ENCODE results near the gene MCF2L.

Gene MCF2L

GRCh38 chr13:113058129-113058987 lies 89.3 kb downstream of the MCF2L start:
- H3K36me3 ChIP-seq (ENCODE audit: low read length) = no peaks in the 10 kb centered on the region
- H3K79me2 ChIP-seq (ENCODE audit: insufficient read depth, low read length) = no peaks in the 10 kb centered on the region
- H3F3A ChIP-seq (ENCODE audit: insufficient read depth) = no peaks in the 10 kb centered on the region
- no peak overlapping the region for H3K4me3 ChIP-seq (ENCODE audit: insufficient read depth, low read length, poor library complexity, severe bottlenecking)
- H3K27me3 ChIP-seq (ENCODE audit: low read length) = no peaks in the 10 kb centered on the region
- TF ChIP-seq CTCF (IDR thresholded peaks at IDR 0.05; ENCODE audit: insufficient read depth, low read length, poor library complexity, severe bottlenecking) = no peak
- TF ChIP-seq EZH2phosphoT487 (conservative IDR thresholded peaks at IDR 0.05; ENCODE audit: low read length) = no peak
- no peaks in the 10 kb centered on the region for H3K9me2 ChIP-seq (replicated peaks; ENCODE audit: insufficient read depth, low read length)
- no peaks in the 10 kb centered on the region for H4K20me1 ChIP-seq (ENCODE audit: low read depth, low read length)
- no peak overlapping the region for H3K4me2 ChIP-seq (ENCODE audit: low read depth, low read length, poor library complexity, severe bottlenecking)
- H3K9ac ChIP-seq (ENCODE audit: low read length) = no peak overlapping the region
- H2AFZ ChIP-seq (ENCODE audit: low read depth, low read length, severe bottlenecking) = no peak overlapping the region
- no peak overlapping the region for H3K27ac ChIP-seq (ENCODE audit: low read depth, low read length)
- H3K9me3 ChIP-seq (ENCODE audit: insufficient read depth, low read length) = peaks cover 4% of the 10 kb centered on the region; the same call in 1 of the 2 replicates

- Histone ChIP-seq H3F3A (ENCODE audit: insufficient read depth) (no peaks in the 10 kb centered on the region), H3K4me3 (ENCODE audit: insufficient read depth, low read length, poor library complexity, severe bottlenecking) (no peak overlapping the region), H3K9me2 (replicated peaks; ENCODE audit: insufficient read depth, low read length) (no peaks in the 10 kb centered on the region), H3K27me3 (ENCODE audit: low read length) (no peaks in the 10 kb centered on the region), H3K9me3 (ENCODE audit: insufficient read depth, low read length) (peaks cover 4% of the 10 kb centered on the region; the same call in 1 of the 2 replicates), H4K20me1 (ENCODE audit: low read depth, low read length) (no peaks in the 10 kb centered on the region), H3K4me2 (ENCODE audit: low read depth, low read length, poor library complexity, severe bottlenecking) (no peak overlapping the region), H3K27ac (ENCODE audit: low read depth, low read length) (no peak overlapping the region), H3K79me2 (ENCODE audit: insufficient read depth, low read length) (no peaks in the 10 kb centered on the region), H3K9ac (ENCODE audit: low read length) (no peak overlapping the region), H2AFZ (ENCODE audit: low read depth, low read length, severe bottlenecking) (no peak overlapping the region), H3K36me3 (ENCODE audit: low read length) (no peaks in the 10 kb centered on the region)
- no peak for TF ChIP-seq EZH2phosphoT487 (conservative IDR thresholded peaks at IDR 0.05; ENCODE audit: low read length)
- no peak for TF ChIP-seq CTCF (IDR thresholded peaks at IDR 0.05; ENCODE audit: insufficient read depth, low read length, poor library complexity, severe bottlenecking)
Observed at GRCh38 chr13:113058988-113059850, 90.2 kb downstream of the MCF2L start.

- H2AFZ ChIP-seq (ENCODE audit: low read depth, low read length, severe bottlenecking) = no peak overlapping the region
Observed at GRCh38 chr13:113059891-113060290, 90.9 kb downstream of the MCF2L start.

More at GRCh38 chr13:113059891-113060290, 90.9 kb downstream of the MCF2L start:
- no peak overlapping the region for H3K4me2 ChIP-seq (ENCODE audit: low read depth, low read length, poor library complexity, severe bottlenecking)
- H3K27me3 ChIP-seq (ENCODE audit: low read length) = no peaks in the 10 kb centered on the region
- H3K9ac ChIP-seq (ENCODE audit: low read length) = no peak overlapping the region
- no peak for TF ChIP-seq CTCF (IDR thresholded peaks at IDR 0.05; ENCODE audit: insufficient read depth, low read length, poor library complexity, severe bottlenecking)
- no peak for TF ChIP-seq EZH2phosphoT487 (conservative IDR thresholded peaks at IDR 0.05; ENCODE audit: low read length)
- H3K9me3 ChIP-seq (ENCODE audit: insufficient read depth, low read length) = peaks cover 4% of the 10 kb centered on the region; the same call in 1 of the 2 replicates
- no peak overlapping the region for H3K4me3 ChIP-seq (ENCODE audit: insufficient read depth, low read length, poor library complexity, severe bottlenecking)
- H4K20me1 ChIP-seq (ENCODE audit: low read depth, low read length) = no peaks in the 10 kb centered on the region
- H3K79me2 ChIP-seq (ENCODE audit: insufficient read depth, low read length) = no peaks in the 10 kb centered on the region
- H3K9me2 ChIP-seq (replicated peaks; ENCODE audit: insufficient read depth, low read length) = no peaks in the 10 kb centered on the region
- no peaks in the 10 kb centered on the region for H3K36me3 ChIP-seq (ENCODE audit: low read length)
- no peaks in the 10 kb centered on the region for H3F3A ChIP-seq (ENCODE audit: insufficient read depth)
- no peak overlapping the region for H3K27ac ChIP-seq (ENCODE audit: low read depth, low read length)
